HEK293 (cell line): ENCODE results near the gene SOAT2.

Experiments used
- ATF2 ChIP-seq: fragments of 450-650 bp; formaldehyde crosslinking; IDR thresholded peaks from 2 replicates; pipeline ENCODE4 v1.5.1; 2016; ENCODE audit warnings: missing biosample characterization, missing genetic modification characterization, low read depth
- BCL6B ChIP-seq: fragments of 450-650 bp; formaldehyde crosslinking; IDR thresholded peaks from 2 replicates; pipeline ENCODE4 v1.5.1; 2017; ENCODE audit warnings: missing biosample characterization, missing genetic modification characterization
- FEZF1 ChIP-seq: fragments of 450-650 bp; formaldehyde crosslinking; IDR thresholded peaks from 2 replicates; pipeline ENCODE4 v1.5.1; 2016; ENCODE audit warnings: missing biosample characterization, missing genetic modification characterization
- HIC1 ChIP-seq: fragments of 450-650 bp; formaldehyde crosslinking; IDR thresholded peaks from 2 replicates; pipeline ENCODE4 v1.5.1; 2016; ENCODE audit warnings: missing biosample characterization, missing genetic modification characterization
- PRDM10 ChIP-seq: fragments of 450-650 bp; formaldehyde crosslinking; IDR thresholded peaks from 2 replicates; pipeline ENCODE4 v1.5.1; 2016; ENCODE audit warnings: missing biosample characterization, missing genetic modification characterization
- ZBTB17 ChIP-seq: fragments of 450-650 bp; formaldehyde crosslinking; IDR thresholded peaks from 2 replicates; pipeline ENCODE4 v1.5.1; 2016; ENCODE audit warnings: missing biosample characterization, missing genetic modification characterization
- ZBTB49 ChIP-seq: fragments of 450-650 bp; formaldehyde crosslinking; IDR thresholded peaks from 2 replicates; pipeline ENCODE4 v1.5.1; 2016; ENCODE audit warnings: missing biosample characterization, missing genetic modification characterization, low read depth
- ZFHX2 ChIP-seq: fragments of 450-650 bp; formaldehyde crosslinking; conservative IDR thresholded peaks from 2 replicates; pipeline ENCODE4 v1.5.1; 2016; ENCODE audit warnings: missing biosample characterization, missing genetic modification characterization
- ZFP3 ChIP-seq: fragments of 450-650 bp; formaldehyde crosslinking; IDR thresholded peaks from 2 replicates; pipeline ENCODE4 v1.5.1; 2016; ENCODE audit warnings: low read depth, missing biosample characterization, missing genetic modification characterization
- ZNF148 ChIP-seq: fragments of 450-650 bp; formaldehyde crosslinking; IDR thresholded peaks from 2 replicates; pipeline ENCODE4 v1.5.0; 2017; ENCODE audit warnings: missing biosample characterization, missing genetic modification characterization, borderline replicate concordance
- ZNF16 ChIP-seq: fragments of 450-650 bp; formaldehyde crosslinking; IDR thresholded peaks from 2 replicates; pipeline ENCODE4 v1.5.1; 2016; ENCODE audit warnings: low read depth, missing biosample characterization, missing genetic modification characterization
- ZNF175 ChIP-seq: fragments of 450-650 bp; formaldehyde crosslinking; IDR thresholded peaks from 2 replicates; pipeline ENCODE4 v1.5.1; 2016; ENCODE audit warnings: missing biosample characterization, missing genetic modification characterization
- ZNF2 ChIP-seq: fragments of 450-650 bp; formaldehyde crosslinking; IDR thresholded peaks from 2 replicates; pipeline ENCODE4 v1.5.1; 2016; ENCODE audit warnings: missing biosample characterization, missing genetic modification characterization
- ZNF324 ChIP-seq: fragments of 450-650 bp; formaldehyde crosslinking; IDR thresholded peaks from 2 replicates; pipeline ENCODE4 v1.5.1; 2016; ENCODE audit warnings: missing biosample characterization, missing genetic modification characterization
- ZNF423 ChIP-seq: fragments of 450-650 bp; formaldehyde crosslinking; IDR thresholded peaks from 2 replicates; pipeline ENCODE4 v1.5.1; 2016; ENCODE audit warnings: missing biosample characterization, missing genetic modification characterization
- ZNF549 ChIP-seq: fragments of 450-650 bp; IDR thresholded peaks from 2 replicates; pipeline ENCODE4 v1.5.1; 2018; ENCODE audit warnings: missing biosample characterization, missing genetic modification characterization, mild to moderate bottlenecking, inconsistent platforms, moderate library complexity
- ZNF560 ChIP-seq: fragments of 450-650 bp; formaldehyde crosslinking; IDR thresholded peaks from 2 replicates; pipeline ENCODE4 v1.5.1; 2017; ENCODE audit warnings: missing biosample characterization, missing genetic modification characterization, borderline replicate concordance
- ZNF580 ChIP-seq: fragments of 450-650 bp; formaldehyde crosslinking; IDR thresholded peaks from 2 replicates; pipeline ENCODE4 v1.5.1; 2016; ENCODE audit warnings: missing biosample characterization, missing genetic modification characterization
- ZNF692 ChIP-seq: fragments of 450-650 bp; formaldehyde crosslinking; IDR thresholded peaks from 2 replicates; pipeline ENCODE4 v1.5.1; 2016; ENCODE audit warnings: missing biosample characterization, missing genetic modification characterization
- ZNF747 ChIP-seq: fragments of 450-650 bp; formaldehyde crosslinking; IDR thresholded peaks from 2 replicates; pipeline ENCODE4 v1.5.1; 2016; ENCODE audit warnings: missing biosample characterization, missing genetic modification characterization
- ZSCAN18 ChIP-seq: fragments of 450-650 bp; formaldehyde crosslinking; IDR thresholded peaks from 2 replicates; pipeline ENCODE4 v1.5.1; 2016; ENCODE audit warnings: missing biosample characterization, missing genetic modification characterization

The SOAT2 gene

GRCh38 chr12:53159195-53159839 lies 56.0 kb downstream of the SOAT2 start (continued):
- TF ChIP-seq PRDM10 (tag by site-specific recombination) (peak; percentile 85), ZNF175 (no peak), ZNF692 (tag by site-specific recombination) (peak; percentile 77), ZBTB17 (peak; percentile 98), ZSCAN18 (tag by site-specific recombination) (no peak), HIC1 (tag by site-specific recombination) (no peak), ZFHX2 (tag by site-specific recombination) (peak; percentile 75), ZNF560 (no peak), BCL6B (no peak), ZFP3 (tag by site-specific recombination) (no peak), ATF2 (tag by site-specific recombination) (no peak), ZNF324 (0 out of 2 replicates have a peak, but pooled peaks have one; percentile 36), ZNF423 (no peak), ZNF2 (tag by site-specific recombination) (peak; percentile 100), ZNF580 (tag by site-specific recombination) (peak; percentile 88), ZNF747 (no peak), ZNF16 (no peak), ZNF549 (tag by site-specific recombination) (no peak), ZBTB49 (tag by site-specific recombination) (no peak), FEZF1 (tag by site-specific recombination) (peak; percentile 91), ZNF148 (tag by site-specific recombination) (no peak)
